Loucy (cell line): Measurements from ENCODE around the gene IL23A.

Experiments
- H2AFZ ChIP-seq: fragments of 200-600 bp; sonication (generic); 2 replicates; pipeline ENCODE4 v1.6.0; 2016; ENCODE audit warnings: antibody characterized with exemption, mild to moderate bottlenecking, low read length, moderate library complexity
- H3F3A ChIP-seq: fragments of 200-600 bp; 2 replicates; pipeline ENCODE4 v1.6.0; 2016; ENCODE audit warnings: antibody characterized with exemption, low read depth, mild to moderate bottlenecking
- H3K27me3 ChIP-seq: fragments of 200-600 bp; sonication (generic); 2 replicates; pipeline ENCODE4 v1.6.1; 2014; ENCODE audit warnings: low read length, mild to moderate bottlenecking; ENCODE audit not compliant: insufficient read depth, poor library complexity, severe bottlenecking
- H3K36me3 ChIP-seq: fragments of 200-600 bp; sonication (generic); 2 replicates; pipeline ENCODE4 v1.6.1; 2016; ENCODE audit warnings: low read length; ENCODE audit not compliant: insufficient read depth
- H3K4me1 ChIP-seq: fragments of 200-600 bp; sonication (generic); 2 replicates; pipeline ENCODE4 v1.5.1; 2014; ENCODE audit warnings: low read length, mild to moderate bottlenecking; ENCODE audit not compliant: insufficient read depth, poor library complexity, severe bottlenecking
- H3K4me2 ChIP-seq: fragments of 200-600 bp; sonication (generic); 2 replicates; pipeline ENCODE4 v1.6.0; 2014; ENCODE audit warnings: antibody characterized with exemption, low read length, low read depth, mild to moderate bottlenecking; ENCODE audit not compliant: poor library complexity, severe bottlenecking
- H3K4me3 ChIP-seq: fragments of 200-600 bp; sonication (generic); 2 replicates; pipeline ENCODE4 v1.5.1; 2014; ENCODE audit warnings: low read length, mild to moderate bottlenecking, mixed read lengths; ENCODE audit not compliant: poor library complexity, severe bottlenecking
- H3K79me2 ChIP-seq: fragments of 200-600 bp; sonication (generic); 2 replicates; pipeline ENCODE4 v1.6.1; 2014; ENCODE audit warnings: low read length; ENCODE audit not compliant: insufficient read depth
- H3K9ac ChIP-seq: fragments of 200-600 bp; sonication (generic); 2 replicates; pipeline ENCODE4 v1.6.0; 2014; ENCODE audit warnings: mild to moderate bottlenecking, low read depth, low read length, moderate library complexity; ENCODE audit not compliant: poor library complexity, severe bottlenecking
- H3K9me2 ChIP-seq: fragments of 200-600 bp; sonication (generic); replicated peaks from 2 replicates; pipeline ENCODE4 v1.6.1; 2016; ENCODE audit warnings: low read depth, low read length, mixed read lengths
- H3K9me3 ChIP-seq: fragments of 200-600 bp; sonication (generic); 2 replicates; pipeline ENCODE4 v1.6.1; 2014; ENCODE audit warnings: mild to moderate bottlenecking, antibody characterized with exemption, low read length, low read depth; ENCODE audit not compliant: insufficient read depth
- H4K20me1 ChIP-seq: fragments of 200-600 bp; sonication (generic); 2 replicates; pipeline ENCODE4 v1.6.0; 2014; ENCODE audit warnings: antibody characterized with exemption, low read length, mild to moderate bottlenecking; ENCODE audit not compliant: insufficient read depth, poor library complexity, severe bottlenecking
- CTCF ChIP-seq: fragments of 200-600 bp; sonication (generic); conservative IDR thresholded peaks from 2 replicates; pipeline ENCODE4 v1.5.1; 2014; ENCODE audit warnings: mild to moderate bottlenecking, antibody characterized with exemption, low read length
- EZH2phosphoT487 ChIP-seq: fragments of 200-600 bp; IDR thresholded peaks from 2 replicates; pipeline ENCODE4 v1.6.1; 2018; ENCODE audit warnings: antibody characterized with exemption, mild to moderate bottlenecking, moderate library complexity, borderline replicate concordance

The IL23A gene

GRCh38 chr12:56338308-56339157 is at the start of gene IL23A:
Gene IL23A (plus strand): TSS chr12:56338884. CDS start chr12:56339045, 161 bp downstream.
- Histone ChIP-seq H4K20me1 (no peaks in the 10 kb centered on the region), H3K9me2 (no peaks in the 10 kb centered on the region), H3F3A (no peaks in the 10 kb centered on the region), H3K9ac (no peak within 1 kb of the TSS), H3K4me1 (peaks cover 12% of the 10 kb centered on the region), H3K36me3 (no peaks in the 10 kb centered on the region), H3K4me2 (no peak within 1 kb of the TSS), H3K27me3 (no peaks in the 10 kb centered on the region), H2AFZ (no peak within 1 kb of the TSS), H3K9me3 (no peaks in the 10 kb centered on the region), H3K4me3 (no peak within 1 kb of the TSS), H3K79me2 (peaks cover 6% of the 10 kb centered on the region; the same call in 1 of the 2 replicates)
- TF ChIP-seq EZH2phosphoT487 = no peak
- TF ChIP-seq CTCF = no peak

- Histone ChIP-seq H3K4me3 (no peak overlapping the region), H4K20me1 (peaks cover 40% of the 10 kb centered on the region), H3K4me1 (peaks cover 44% of the 10 kb centered on the region), H3K36me3 (peaks cover 13% of the 10 kb centered on the region; the same call in 1 of the 2 replicates), H2AFZ (no peak overlapping the region), H3K27me3 (no peaks in the 10 kb centered on the region), H3F3A (no peaks in the 10 kb centered on the region), H3K9me3 (no peaks in the 10 kb centered on the region), H3K9me2 (no peaks in the 10 kb centered on the region), H3K79me2 (peaks cover 88% of the 10 kb centered on the region), H3K9ac (no peak overlapping the region), H3K4me2 (no peak overlapping the region)
- TF ChIP-seq CTCF (no peak), EZH2phosphoT487 (no peak)
These were observed 44.9 kb upstream of the IL23A start for GRCh38 chr12:56293795-56294194.

- Histone ChIP-seq H3K9me2 (no peaks in the 10 kb centered on the region), H2AFZ (no peak overlapping the region), H3K9me3 (no peaks in the 10 kb centered on the region), H3K4me3 (peak overlapping the region; percentile 95), H3K4me1 (peaks cover 47% of the 10 kb centered on the region), H3F3A (no peaks in the 10 kb centered on the region), H3K9ac (peak overlapping the region; percentile 24), H3K4me2 (peak overlapping the region; percentile 84), H3K36me3 (peaks cover 5% of the 10 kb centered on the region; the same call in 1 of the 2 replicates), H3K79me2 (peaks cover 90% of the 10 kb centered on the region), H3K27me3 (no peaks in the 10 kb centered on the region), H4K20me1 (peaks cover 37% of the 10 kb centered on the region)
- TF ChIP-seq CTCF (no peak), EZH2phosphoT487 (no peak)
These were observed 42.4 kb upstream of the IL23A start for GRCh38 chr12:56296295-56296694.
